ENCODE results near the gene ZNF512B. TPM values are rescaled to one million over a fixed set of nuclear protein-coding genes. Genes with fewer than 3 reads are reported as not detected.
"Not testable (repeated sequence)": the region's sequence is repeated elsewhere in the genome, so short reads cannot be mapped to it uniquely, and the experiment has no call there.

ZNF512B gene
- total RNA-seq, 2 donors from 2014 or later = 23.7 to 26.8 TPM

DNA sequence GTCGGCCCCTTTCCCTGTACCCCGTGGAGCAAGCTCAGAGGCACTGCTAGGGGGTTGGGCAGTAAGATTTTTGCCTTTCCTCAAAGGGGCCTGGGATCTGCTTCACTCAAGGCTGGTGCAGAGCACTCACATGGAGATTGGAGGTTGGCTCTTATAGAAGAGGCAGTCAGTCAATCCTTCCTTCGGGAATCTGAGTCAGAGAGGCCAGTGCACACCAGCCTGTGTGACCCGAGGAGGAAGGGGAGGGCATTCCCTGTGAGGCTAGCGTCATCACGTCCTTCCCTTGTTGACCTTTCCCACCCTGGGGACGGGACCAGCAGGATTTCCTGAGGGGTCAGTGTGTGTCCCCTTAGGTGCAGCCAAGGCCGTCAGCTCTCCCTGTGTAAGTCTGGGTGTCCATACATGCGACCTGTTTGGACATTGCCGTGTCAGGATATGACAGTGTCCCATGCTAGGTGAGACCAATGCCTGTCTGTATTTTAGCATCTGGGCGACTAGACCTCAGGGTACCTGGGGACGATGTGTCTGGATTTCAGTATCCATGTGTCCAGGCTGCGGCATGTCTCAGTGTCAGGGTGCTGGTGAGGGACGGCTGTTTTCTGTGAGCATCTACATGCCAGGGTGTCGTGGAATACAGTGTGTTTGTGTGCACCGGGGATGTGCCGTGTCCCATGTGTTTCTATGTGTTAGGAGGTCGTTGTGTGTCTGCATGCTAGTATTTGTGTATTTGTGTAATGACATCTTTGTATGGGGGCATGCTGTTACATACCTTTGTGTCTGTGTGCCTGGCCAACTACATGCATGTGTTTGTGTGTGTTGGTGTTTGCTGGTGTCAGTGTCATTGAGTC lies 2.8 kb upstream of the ZNF512B start:
- H3K27ac Mint-ChIP-seq = no peak overlapping the region
- peak; percentile 37 for DNase-seq
- Histone ChIP-seq H3K4me3 (ENCODE audit: low read length) (no peak overlapping the region), H3K27ac (ENCODE audit: low read depth, low read length) (no peak overlapping the region), H3K27me3 (ENCODE audit: control insufficient read depth, insufficient read depth, low read length, poor library complexity, severe bottlenecking) (peaks cover 10% of the 10 kb centered on the region), H3K9ac (ENCODE audit: extremely low read depth, low read length, poor library complexity, severe bottlenecking) (no peak overlapping the region), H3K9me3 (ENCODE audit: control insufficient read depth, low read length) (peaks cover 8% of the 10 kb centered on the region), H3K4me1 (ENCODE audit: control insufficient read depth, insufficient read depth, low read length) (peaks cover 4% of the 10 kb centered on the region), H3K36me3 (ENCODE audit: control insufficient read depth, insufficient read depth, low read length) (peaks cover 8% of the 10 kb centered on the region)
- no peak overlapping the region for H3K4me3 Mint-ChIP-seq
- 85 to 89% methylated on average over 15 to 18 of the region's 18 CpGs for WGBS, 2 experiments (ENCODE audit: insufficient coverage in 1 of 2, insufficient read length in 1 of 2)
- H3K27me3 Mint-ChIP-seq (ENCODE audit: insufficient read depth) = peaks cover 29% of the 10 kb centered on the region
- no peak for TF ChIP-seq CTCF (conservative IDR thresholded peaks at IDR 0.05)
- H3K36me3 Mint-ChIP-seq (ENCODE audit: low read depth) = peaks cover 13% of the 10 kb centered on the region
- H3K4me1 Mint-ChIP-seq = peaks cover 3% of the 10 kb centered on the region
- H3K9me3 Mint-ChIP-seq = peaks cover 4% of the 10 kb centered on the region

- not testable (repeated sequence) for H3K27ac ChIP-seq (ENCODE audit: low read depth, low read length); H3K4me3 ChIP-seq (ENCODE audit: low read length); H3K4me1 Mint-ChIP-seq; H3K27me3 ChIP-seq (ENCODE audit: control insufficient read depth, insufficient read depth, low read length, poor library complexity, severe bottlenecking); H3K9ac ChIP-seq (ENCODE audit: extremely low read depth, low read length, poor library complexity, severe bottlenecking); DNase-seq; H3K9me3 Mint-ChIP-seq; H3K4me3 Mint-ChIP-seq; H3K4me1 ChIP-seq (ENCODE audit: control insufficient read depth, insufficient read depth, low read length); H3K27ac Mint-ChIP-seq
- peaks cover 28% of the 10 kb centered on the region for H3K27me3 Mint-ChIP-seq (ENCODE audit: insufficient read depth)
- Histone ChIP-seq H3K36me3 (ENCODE audit: control insufficient read depth, insufficient read depth, low read length) (peaks cover 14% of the 10 kb centered on the region), H3K9me3 (ENCODE audit: control insufficient read depth, low read length) (peaks cover 13% of the 10 kb centered on the region)
- peaks cover 18% of the 10 kb centered on the region for H3K36me3 Mint-ChIP-seq (ENCODE audit: low read depth)
- 89 to 90% methylated on average over 2 to 9 of the region's 10 CpGs for WGBS, 2 experiments (ENCODE audit: insufficient coverage in 1 of 2, insufficient read length in 1 of 2)
These were observed 2.2 kb upstream of the ZNF512B start for GRCh38 chr20:63971960-63972311.

DNA sequence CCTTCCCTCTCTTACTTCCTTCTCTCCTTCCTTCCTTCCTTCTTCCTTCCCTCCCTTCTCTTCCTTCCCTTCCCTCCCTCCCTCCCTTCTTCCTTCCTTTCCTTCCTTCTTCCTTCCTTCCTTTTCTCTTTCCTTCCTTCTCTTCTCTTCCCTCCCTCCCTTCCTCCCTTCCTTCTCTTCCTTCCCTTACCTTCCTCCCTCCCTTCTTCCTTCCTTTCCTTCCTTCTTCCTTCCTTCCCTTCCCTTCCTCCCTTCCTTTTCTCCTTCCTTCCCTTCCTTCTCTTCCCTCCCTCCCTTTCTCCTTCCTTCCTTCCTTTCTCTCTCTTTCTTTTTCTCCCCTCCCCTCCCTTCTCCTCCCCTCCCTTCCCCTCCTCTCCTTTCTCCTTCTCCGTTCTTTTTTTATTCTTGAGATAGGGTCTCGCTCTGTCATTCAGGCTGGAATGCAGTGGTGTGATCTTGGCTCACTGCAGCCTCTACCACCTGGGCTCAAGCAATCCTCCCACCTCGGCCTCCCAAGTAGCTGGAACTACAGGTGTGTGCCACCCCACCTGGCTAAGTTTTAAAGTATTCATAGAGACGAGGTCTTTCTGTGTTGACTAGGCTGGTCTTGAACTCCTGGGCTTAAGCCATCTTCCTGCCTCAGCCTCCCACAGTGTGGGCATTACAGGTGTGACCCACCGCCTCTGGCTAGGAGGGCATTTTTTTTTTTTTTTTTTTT lies 1.1 kb upstream of the ZNF512B start:
- no peak overlapping the region for H3K9ac ChIP-seq (ENCODE audit: extremely low read depth, low read length, poor library complexity, severe bottlenecking)
- Mint-ChIP-seq H3K27ac (no peak overlapping the region), H3K9me3 (peaks cover 16% of the 10 kb centered on the region), H3K36me3 (ENCODE audit: low read depth) (peaks cover 29% of the 10 kb centered on the region), H3K27me3 (ENCODE audit: insufficient read depth) (peaks cover 21% of the 10 kb centered on the region), H3K4me1 (peaks cover 3% of the 10 kb centered on the region), H3K4me3 (peak overlapping the region; percentile 57)
- no peak overlapping the region for H3K4me3 ChIP-seq (ENCODE audit: low read length)
- peaks cover 24% of the 10 kb centered on the region for H3K9me3 ChIP-seq (ENCODE audit: control insufficient read depth, low read length)
- peaks cover 24% of the 10 kb centered on the region for H3K36me3 ChIP-seq (ENCODE audit: control insufficient read depth, insufficient read depth, low read length)
- H3K27me3 ChIP-seq (ENCODE audit: control insufficient read depth, insufficient read depth, low read length, poor library complexity, severe bottlenecking) = peaks cover 10% of the 10 kb centered on the region
- peaks cover 4% of the 10 kb centered on the region for H3K4me1 ChIP-seq (ENCODE audit: control insufficient read depth, insufficient read depth, low read length)
- WGBS, 2 experiments (ENCODE audit: insufficient coverage in 1 of 2, insufficient read length in 1 of 2) = 88 to 92% methylated on average over 1 to 5 of the region's 5 CpGs
- DNase-seq = no peak
- TF ChIP-seq CTCF (conservative IDR thresholded peaks at IDR 0.05) = no peak
- no peak overlapping the region for H3K27ac ChIP-seq (ENCODE audit: low read depth, low read length)

Data from endodermal cell (in vitro differentiated cells).